SU-DHL-6 (cell line): ENCODE measurements around the gene MCU.
"Not testable (repeated sequence)": the region's sequence is repeated elsewhere in the genome, so short reads cannot be mapped to it uniquely, and the experiment has no call there.

ENCODE experiments used
- H2AFZ ChIP-seq: fragments of 200-600 bp; sonication (generic); 2 replicates; pipeline ENCODE4 v1.6.1; 2014; ENCODE audit warnings: low read depth, mild to moderate bottlenecking, moderate library complexity, mixed read lengths, antibody characterized with exemption, low read length; ENCODE audit not compliant: severe bottlenecking
- H3F3A ChIP-seq: fragments of 200-600 bp; shearing (Covaris generic); 2 replicates; pipeline ENCODE4 v1.6.0; 2016; ENCODE audit warnings: antibody characterized with exemption, mild to moderate bottlenecking; ENCODE audit not compliant: insufficient read depth
- H3K27ac ChIP-seq: fragments of 200-600 bp; sonication (generic); 2 replicates; pipeline ENCODE4 v1.5.1; 2016; ENCODE audit warnings: low read depth, mild to moderate bottlenecking, low read length, moderate library complexity, mixed read lengths
- H3K27me3 ChIP-seq: fragments of 200-600 bp; sonication (generic), shearing (Covaris generic); 2 replicates; pipeline ENCODE4 v1.6.0; 2014; ENCODE audit warnings: mild to moderate bottlenecking, low read length
- H3K36me3 ChIP-seq: fragments of 200-600 bp; sonication (generic); 2 replicates; pipeline ENCODE4 v1.6.1; 2014; ENCODE audit warnings: mild to moderate bottlenecking, low read length, mixed read lengths
- H3K4me2 ChIP-seq: fragments of 300-600, 200-600 bp; shearing (Covaris generic), sonication (generic); 2 replicates; pipeline ENCODE4 v1.6.0; 2014; ENCODE audit warnings: low read length, low read depth, mild to moderate bottlenecking; ENCODE audit not compliant: poor library complexity, severe bottlenecking
- H3K4me3 ChIP-seq: fragments of 200-600 bp; sonication (generic); 2 replicates; pipeline ENCODE4 v1.5.1; 2014; ENCODE audit warnings: antibody characterized with exemption, low read length, mild to moderate bottlenecking, mixed read lengths; ENCODE audit not compliant: insufficient read depth, poor library complexity, severe bottlenecking
- H3K79me2 ChIP-seq: fragments of 200-600 bp; sonication (generic); 2 replicates; pipeline ENCODE4 v1.6.1; 2014; ENCODE audit warnings: mild to moderate bottlenecking, low read length, moderate library complexity; ENCODE audit not compliant: insufficient read depth
- H3K9ac ChIP-seq: fragments of 200-600 bp; sonication (generic); 2 replicates; pipeline ENCODE4 v1.7.0; 2014; ENCODE audit warnings: mild to moderate bottlenecking, low read length
- H3K9me2 ChIP-seq: fragments of 200-600 bp; sonication (generic); replicated peaks from 2 replicates; pipeline ENCODE4 v1.6.1; 2014; ENCODE audit warnings: low read length; ENCODE audit not compliant: insufficient read depth
- H3K9me3 ChIP-seq: fragments of 200-600 bp; sonication (generic); 2 replicates; pipeline ENCODE4 v1.6.1; 2014; ENCODE audit warnings: low read length, mixed read lengths; ENCODE audit not compliant: insufficient read depth
- H4K20me1 ChIP-seq: fragments of 200-600 bp; sonication (generic); 2 replicates; pipeline ENCODE4 v1.6.1; 2014; ENCODE audit warnings: low read depth, mild to moderate bottlenecking, antibody characterized with exemption, low read length, moderate library complexity, mixed read lengths
- CTCF ChIP-seq: fragments of 200-600 bp; sonication (generic); IDR thresholded peaks from one replicate; pipeline ENCODE4 v1.5.1; 2017; ENCODE audit warnings: antibody characterized with exemption, mild to moderate bottlenecking, low read length, moderate library complexity; ENCODE audit not compliant: insufficient read depth, poor library complexity, severe bottlenecking
- EZH2phosphoT487 ChIP-seq: fragments of 200-600 bp; sonication (generic), shearing (Covaris generic); conservative IDR thresholded peaks from 2 replicates; pipeline ENCODE4 v1.6.1; 2018; ENCODE audit warnings: mild to moderate bottlenecking, antibody characterized with exemption, low read length, moderate library complexity, mixed read lengths

MCU gene

GRCh38 chr10:72665925-72666324 lies 26.0 kb upstream of the MCU start:
- Histone ChIP-seq H4K20me1 (no peaks in the 10 kb centered on the region), H3K79me2 (no peaks in the 10 kb centered on the region), H3K27me3 (no peaks in the 10 kb centered on the region), H3K4me2 (no peak overlapping the region), H3K9me3 (no peaks in the 10 kb centered on the region), H3K9me2 (no peaks in the 10 kb centered on the region), H3K27ac (no peak overlapping the region), H3K4me3 (no peak overlapping the region), H3F3A (no peaks in the 10 kb centered on the region), H3K9ac (no peak overlapping the region), H2AFZ (no peak overlapping the region), H3K36me3 (no peaks in the 10 kb centered on the region)
- TF ChIP-seq CTCF (no peak), EZH2phosphoT487 (no peak)

GRCh38 chr10:72667207-72667864 lies 24.6 kb upstream of the MCU start:
- Histone ChIP-seq H3K36me3 (no peaks in the 10 kb centered on the region), H2AFZ (no peak overlapping the region)
- no peak for TF ChIP-seq EZH2phosphoT487
- TF ChIP-seq CTCF = no peak

GRCh38 chr10:72673280-72673679 lies 18.7 kb upstream of the MCU start:
- TF ChIP-seq EZH2phosphoT487 (no peak), CTCF (no peak)
- H2AFZ ChIP-seq = no peak overlapping the region
- H3K27me3 ChIP-seq = no peaks in the 10 kb centered on the region
- no peaks in the 10 kb centered on the region for H3F3A ChIP-seq
- H3K9me2 ChIP-seq = no peaks in the 10 kb centered on the region
- H3K9ac ChIP-seq = no peak overlapping the region
- H3K79me2 ChIP-seq = no peaks in the 10 kb centered on the region
- no peak overlapping the region for H3K27ac ChIP-seq
- H4K20me1 ChIP-seq = no peaks in the 10 kb centered on the region
- H3K36me3 ChIP-seq = no peaks in the 10 kb centered on the region
- no peak overlapping the region for H3K4me3 ChIP-seq
- no peaks in the 10 kb centered on the region for H3K9me3 ChIP-seq
- no peak overlapping the region for H3K4me2 ChIP-seq

More at GRCh38 chr10:72667207-72667864, 24.6 kb upstream of the MCU start:
- no peaks in the 10 kb centered on the region for H3F3A ChIP-seq
- H3K9me2 ChIP-seq = no peaks in the 10 kb centered on the region
- no peak overlapping the region for H3K4me3 ChIP-seq
- no peaks in the 10 kb centered on the region for H3K9me3 ChIP-seq
- H3K27ac ChIP-seq = no peak overlapping the region
- no peak overlapping the region for H3K9ac ChIP-seq
- no peaks in the 10 kb centered on the region for H3K27me3 ChIP-seq
- H3K79me2 ChIP-seq = no peaks in the 10 kb centered on the region
- H3K4me2 ChIP-seq = no peak overlapping the region
- H4K20me1 ChIP-seq = no peaks in the 10 kb centered on the region

GRCh38 chr10:72674174-72674573 lies 17.8 kb upstream of the MCU start:
- not testable (repeated sequence) for H3K9me3 ChIP-seq, H3K79me2 ChIP-seq, H2AFZ ChIP-seq, H3K27ac ChIP-seq, H3K27me3 ChIP-seq, H3K4me2 ChIP-seq, H3K4me3 ChIP-seq, H4K20me1 ChIP-seq, H3K9ac ChIP-seq, H3K36me3 ChIP-seq, H3F3A ChIP-seq, H3K9me2 ChIP-seq
